Stimulated activated CD8-positive, alpha-beta memory T cell treated with anti-CD3 and anti-CD28 coated beads, Interleukin-7, amount 100 ng/mL, for 4 hours (primary cell): ENCODE results near the gene ATP1A3.
A peak's percentile ranks its signal among the peaks of the same experiment; 100 is the strongest.
"Not testable (repeated sequence)": the region's sequence is repeated elsewhere in the genome, so short reads cannot be mapped to it uniquely, and the experiment has no call there.

Experiments
- DNase-seq, 2 donors: peaks; one replicate each; pipeline ENCODE4 v3.0.0-alpha.2; 2020; ENCODE audit warnings: low read depth in 2 of 2

ATP1A3 gene

GRCh38 chr19:42010245-42011126 is 16.5 kb upstream of the ATP1A3 start:
- no peak for DNase-seq

- no peak for DNase-seq
These were observed 12.5 kb upstream of the ATP1A3 start for GRCh38 chr19:42006569-42006968.

- no peak for DNase-seq
These were observed 11.5 kb upstream of the ATP1A3 start for GRCh38 chr19:42005504-42005903.

- no peak for DNase-seq
These were observed 9.7 kb upstream of the ATP1A3 start for GRCh38 chr19:42003506-42004294.

- DNase-seq = no peak
These were observed 5.8 kb upstream of the ATP1A3 start for GRCh38 chr19:41999878-42000208.

- DNase-seq = no peak
These were observed 5.2 kb upstream of the ATP1A3 start for GRCh38 chr19:41999071-41999877.

- DNase-seq = no peak
These were observed 4.4 kb upstream of the ATP1A3 start for GRCh38 chr19:41998246-41999020.

- DNase-seq = no peak
These were observed 3.8 kb upstream of the ATP1A3 start for GRCh38 chr19:41997851-41998229.

- DNase-seq = no peak
These were observed 3.3 kb upstream of the ATP1A3 start for GRCh38 chr19:41997121-41997850.

GRCh38 chr19:41995959-41996797 is 2.1 kb upstream of the ATP1A3 start:
- no peak for DNase-seq

GRCh38 chr19:41994994-41995958 is 1.2 kb upstream of the ATP1A3 start:
- DNase-seq = no peak

GRCh38 chr19:41994521-41994971 is 516 bp upstream of the ATP1A3 start:
- DNase-seq = peak in 1 of 2 donors; percentile 46

GRCh38 chr19:41991925-41992569 is 2.0 kb downstream of the ATP1A3 start:
- not testable (repeated sequence) for DNase-seq

GRCh38 chr19:41991025-41991424 is 3.0 kb downstream of the ATP1A3 start:
- DNase-seq = no peak

- DNase-seq = no peak
These were observed 3.4 kb downstream of the ATP1A3 start for GRCh38 chr19:41990615-41991014.

- DNase-seq = no peak
These were observed 4.0 kb downstream of the ATP1A3 start for GRCh38 chr19:41990028-41990427.

- DNase-seq = no peak
These were observed 5.1 kb downstream of the ATP1A3 start for GRCh38 chr19:41988947-41989346.
